ENCODE results near the gene JAG2.

JAG2 gene

DNA sequence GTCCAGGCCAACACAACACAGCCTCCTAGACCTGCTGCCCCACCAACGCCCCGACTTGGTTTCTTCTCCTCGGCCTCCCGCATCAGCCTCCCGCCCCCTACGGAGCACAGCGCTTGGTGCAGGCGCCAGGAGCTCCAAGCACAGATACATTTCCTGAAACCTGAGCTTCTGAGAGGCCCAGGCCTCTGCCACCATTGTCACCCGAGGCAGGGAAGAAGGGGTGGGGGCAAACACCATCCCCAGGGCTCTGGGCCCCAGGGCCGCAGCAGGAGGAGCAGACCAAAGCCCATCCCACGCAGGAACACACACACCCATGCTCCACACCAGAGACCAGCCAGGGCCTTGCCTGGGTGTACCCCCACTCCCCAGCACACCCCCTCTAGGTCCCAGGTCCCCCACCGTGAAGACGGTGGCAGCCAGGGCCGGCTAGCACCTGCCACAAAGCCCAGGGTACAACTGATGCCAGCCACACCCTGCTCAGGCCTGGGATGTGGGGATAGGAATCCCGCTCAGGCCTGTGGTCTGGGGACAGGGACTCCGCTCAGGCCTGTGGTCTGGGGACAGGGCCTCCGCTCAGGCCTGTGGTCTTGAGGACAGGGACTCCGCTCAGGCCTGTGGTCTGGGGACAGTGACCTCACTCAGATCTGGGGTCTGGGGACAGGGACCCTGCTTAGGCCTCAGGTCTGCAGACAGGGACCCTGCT, 5.4 kb downstream of the JAG2 start:
- DNase-seq: no peak

GRCh38 chr14:105162669-105162979, 6.0 kb downstream of the JAG2 start:
- DNase-seq: no peak

- no peak for DNase-seq
Measured at GRCh38 chr14:105161964-105162668, 6.5 kb downstream of the JAG2 start.

DNA sequence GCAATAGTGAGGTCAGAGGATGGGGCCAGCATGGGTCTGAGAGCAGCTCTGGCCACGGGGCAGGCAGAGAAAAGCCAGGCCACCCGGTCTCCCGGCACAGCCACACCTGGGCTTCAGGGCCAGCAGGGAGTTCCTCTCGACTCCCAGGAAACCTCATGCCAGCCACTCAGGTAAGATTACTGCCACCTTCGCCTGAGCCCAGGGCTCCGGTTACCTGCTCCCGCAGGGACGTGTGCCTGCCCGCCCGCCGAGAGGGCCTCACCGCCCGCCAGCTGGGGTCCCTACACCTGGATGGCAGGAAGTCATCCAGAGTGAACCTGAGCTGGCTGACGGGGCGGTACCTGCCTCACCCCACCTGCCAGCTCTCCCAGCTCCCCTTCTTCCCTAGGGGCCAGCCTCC, 7.3 kb downstream of the JAG2 start:
- DNase-seq: no peak

DNA sequence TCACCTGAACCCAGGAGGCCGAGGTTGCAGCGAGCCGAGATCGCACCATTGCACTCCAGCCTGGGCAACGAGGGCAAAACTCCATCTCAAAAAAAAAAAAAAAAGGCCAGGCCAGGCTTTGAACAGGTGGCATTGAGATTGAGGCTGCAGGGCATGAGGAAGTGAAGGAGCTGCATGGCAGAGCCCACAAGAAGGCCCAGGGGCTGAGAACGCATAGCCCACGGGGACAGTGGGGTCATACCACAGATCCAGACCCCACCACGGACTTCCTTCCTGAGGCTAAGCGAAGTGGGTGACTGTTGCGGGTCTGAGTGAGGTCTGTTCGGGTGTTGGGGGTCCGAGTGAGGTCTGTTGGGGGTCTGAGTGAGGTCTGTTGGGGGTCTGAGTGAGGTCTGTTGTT, 7.8 kb downstream of the JAG2 start:
- DNase-seq: no peak

GRCh38 chr14:105159344-105159743, 9.2 kb downstream of the JAG2 start:
- no peak for DNase-seq

- no peak for DNase-seq
Measured at GRCh38 chr14:105158794-105159193, 9.8 kb downstream of the JAG2 start.

DNA sequence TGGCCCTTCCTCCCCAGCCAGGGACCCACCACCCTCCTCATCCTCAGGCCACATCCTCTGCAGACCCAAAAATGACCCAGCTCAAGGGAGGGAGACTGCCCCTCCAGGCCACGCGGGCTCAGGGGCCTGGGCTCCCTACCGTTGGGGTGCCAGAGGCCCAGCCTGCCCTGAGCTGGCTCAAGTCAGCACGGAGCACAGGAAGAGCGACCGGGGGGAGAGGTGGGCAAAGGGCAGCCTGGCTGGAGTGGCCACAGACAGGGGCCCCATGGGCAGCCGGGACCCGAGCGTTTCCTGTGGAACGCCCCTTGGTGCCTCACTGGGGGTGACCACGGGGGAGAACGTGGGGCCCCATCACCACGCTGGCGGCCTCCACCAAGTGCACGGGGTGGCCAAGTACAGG, 10.7 kb downstream of the JAG2 start:
- no peak for DNase-seq

GRCh38 chr14:105156414-105157375, 11.9 kb downstream of the JAG2 start:
- DNase-seq: no peak

- no peak for DNase-seq
Measured at GRCh38 chr14:105155681-105156413, 12.7 kb downstream of the JAG2 start.

GRCh38 chr14:105155071-105155651, 13.4 kb downstream of the JAG2 start:
- DNase-seq: no peak

GRCh38 chr14:105154476-105154871, 14.1 kb downstream of the JAG2 start:
- DNase-seq: no peak

GRCh38 chr14:105153739-105154475, 14.7 kb downstream of the JAG2 start:
- no peak for DNase-seq

- DNase-seq: no peak
Measured at GRCh38 chr14:105153331-105153731, 15.2 kb downstream of the JAG2 start.

DNA sequence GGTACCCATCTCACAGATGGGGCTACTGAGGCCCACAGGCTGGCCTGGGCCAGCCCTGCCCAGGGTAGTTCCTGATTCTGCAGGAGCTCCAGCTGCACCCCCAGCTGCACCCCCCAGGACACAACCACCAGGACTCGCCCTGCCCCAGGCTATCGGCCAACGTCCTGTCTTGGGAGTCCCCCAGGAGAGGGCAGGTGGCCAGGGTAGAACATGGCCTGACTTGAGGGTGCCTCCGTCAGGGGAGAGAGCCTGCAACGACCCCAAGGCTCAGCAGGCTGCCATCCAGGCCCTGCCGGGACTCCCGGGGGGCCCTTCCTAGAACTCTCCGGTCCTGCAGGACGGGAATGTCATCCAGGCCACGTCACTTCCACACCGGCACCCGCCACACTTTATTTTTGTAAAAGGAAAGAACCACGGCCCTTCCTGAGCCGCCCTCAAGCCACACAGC, 15.8 kb downstream of the JAG2 start:
- no peak for DNase-seq

- no peak for DNase-seq
Measured at GRCh38 chr14:105151838-105152793, 16.5 kb downstream of the JAG2 start.

- DNase-seq: no peak
Measured at GRCh38 chr14:105151084-105151837, 17.3 kb downstream of the JAG2 start.

DNA sequence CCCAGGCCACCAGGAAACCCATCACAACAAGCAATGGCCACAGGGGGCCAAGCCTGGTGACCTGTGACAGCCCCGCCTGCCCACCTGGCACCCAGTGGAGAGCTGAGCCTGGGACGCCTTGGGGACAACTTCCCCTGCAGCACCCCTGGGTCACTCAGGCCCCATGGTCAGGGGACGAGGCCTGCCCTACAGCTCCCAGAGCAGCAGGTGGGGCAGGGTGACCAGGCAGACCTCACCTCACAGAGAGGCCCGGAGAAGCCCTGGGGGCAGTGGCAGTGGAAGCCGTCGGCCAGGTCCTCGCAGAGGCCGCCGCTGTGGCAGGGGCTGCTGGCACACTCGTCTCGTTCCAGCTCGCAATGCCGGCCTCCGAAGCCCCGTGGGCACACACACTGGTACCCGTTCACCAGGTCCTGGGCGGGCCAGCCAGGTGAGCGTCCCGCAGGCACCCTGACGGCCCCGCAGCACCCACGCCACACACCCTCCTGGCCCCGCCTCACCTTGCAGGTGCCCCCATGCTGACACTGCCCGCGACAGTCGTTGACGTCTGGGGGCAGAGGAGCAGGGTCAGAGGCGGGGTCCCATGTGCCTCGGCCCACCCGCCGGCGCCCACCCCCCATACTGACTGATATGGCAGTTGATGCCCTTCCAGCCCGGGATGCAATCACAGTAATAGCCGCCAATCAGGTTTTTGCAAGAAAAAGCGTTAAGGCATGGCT, 18.1 kb downstream of the JAG2 start:
- DNase-seq: no peak

DNA sequence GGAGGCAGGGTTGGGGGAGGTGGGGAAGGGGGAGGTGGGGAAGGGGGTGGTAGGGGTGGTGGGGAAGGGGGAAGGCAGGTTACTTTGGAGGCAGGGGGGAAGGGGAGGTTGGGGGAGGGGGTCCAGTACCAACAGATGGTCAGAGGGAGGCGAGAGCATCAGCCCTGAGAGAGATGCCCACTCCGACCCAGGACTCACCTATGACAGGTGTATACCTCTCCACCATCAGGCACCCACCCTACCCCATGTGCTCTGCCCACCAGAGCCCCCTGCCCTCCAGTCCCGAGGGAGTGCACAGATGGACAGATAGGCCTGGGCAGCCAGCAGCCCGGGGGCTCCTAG, 18.6 kb downstream of the JAG2 start:
- DNase-seq: no peak
